Measurements from ENCODE around the gene KLC4. TPM values are rescaled to one million over a fixed set of nuclear protein-coding genes. Genes with fewer than 3 reads are reported as not detected.

Gene KLC4
- 16.6 and 17.8 TPM in 2 replicates for total RNA-seq

GRCh38 chr6:43059168-43060033 lies at the start of gene KLC4, which contains the start of gene MRPL2:
TSS of gene KLC4 (plus strand) at chr6:43059631. CDS start at chr6:43061336, 1,705 bp downstream.
TSS of gene MRPL2 (minus strand) at chr6:43059434. CDS start at chr6:43059381, 53 bp downstream.

GRCh38 chr6:43013843-43014433 lies 45.5 kb upstream of the KLC4 start, which contains the start of the genes KLHDC3 and MEA1:
TSS of gene KLHDC3 (plus strand) at chr6:43014249. CDS start at chr6:43017193, 2,944 bp downstream.
TSS of gene MEA1 (minus strand) at chr6:43013946. CDS start at chr6:43013813, 133 bp downstream.

GRCh38 chr6:43021270-43022047 lies 38.0 kb upstream of the KLC4 start, which contains the start of gene RRP36:
TSS of gene RRP36 (plus strand) at chr6:43021623. CDS start at chr6:43021655, 32 bp downstream.

GRCh38 chr6:43053545-43054205 lies 5.8 kb upstream of the KLC4 start, which contains the start of gene CUL7:
TSS of gene CUL7 (minus strand) at chr6:43053851. CDS start at chr6:43052788, 1,063 bp downstream.

GRCh38 chr6:43075670-43076463 lies 16.4 kb downstream of the KLC4 start, which contains the start of gene PTK7:
TSS of gene PTK7 (plus strand) at chr6:43076314. CDS start at chr6:43076489, 175 bp downstream.

Other genes starting within 250 kb of the KLC4 start
- 175 and 204 TPM in 2 replicates for gene RPL7L1, start 180.0 kb upstream of the KLC4 start, total RNA-seq
- not detected in 2 replicates for gene PTCRA, start 143.6 kb upstream of the KLC4 start, total RNA-seq
- 25.7 and 52.1 TPM in 2 replicates for gene CNPY3, start 130.2 kb upstream of the KLC4 start, total RNA-seq
- gene GNMT, start 98.9 kb upstream of the KLC4 start, total RNA-seq = not detected in 2 replicates
- 13.3 and 26.4 TPM in 2 replicates for gene PEX6, start 80.5 kb upstream of the KLC4 start, total RNA-seq
- 27.7 and 31.2 TPM in 2 replicates for gene PPP2R5D, start 75.1 kb upstream of the KLC4 start, total RNA-seq
- 61.7 and 72.5 TPM in 2 replicates for gene MEA1, start 45.7 kb upstream of the KLC4 start, total RNA-seq
- gene KLHDC3, start 45.4 kb upstream of the KLC4 start, total RNA-seq = 129 and 140 TPM in 2 replicates
- gene RRP36, start 38.0 kb upstream of the KLC4 start, total RNA-seq = 117 and 139 TPM in 2 replicates
- gene CUL7, start 5.8 kb upstream of the KLC4 start, total RNA-seq = 25.8 and 26.6 TPM in 2 replicates
- 26.0 and 28.9 TPM in 2 replicates for gene MRPL2, start 197 bp upstream of the KLC4 start, total RNA-seq
- 36.9 and 42.9 TPM in 2 replicates for gene PTK7, start 16.7 kb downstream of the KLC4 start, total RNA-seq
- gene SRF, start 111.6 kb downstream of the KLC4 start, total RNA-seq = 16.6 and 20.5 TPM in 2 replicates
- 16.6 and 24.0 TPM in 2 replicates for gene CUL9, start 122.6 kb downstream of the KLC4 start, total RNA-seq
- 44.8 and 60.4 TPM in 2 replicates for gene DNPH1, start 169.8 kb downstream of the KLC4 start, total RNA-seq
- under 0.01 and 0.15 TPM in 2 replicates for gene TTBK1, start 183.8 kb downstream of the KLC4 start, total RNA-seq
- not detected in 2 replicates for gene SLC22A7, start 238.6 kb downstream of the KLC4 start, total RNA-seq
- not detected in 2 replicates for gene CRIP3, start 249.2 kb downstream of the KLC4 start, total RNA-seq